NAMALWA (cell line): Measurements from ENCODE around the gene GNG12.

Experiments used
- DNase-seq: peaks from one replicate; pipeline ENCODE4 v3.0.0-alpha.2; 2015; ENCODE audit warnings: low spot score

GNG12 gene

DNA sequence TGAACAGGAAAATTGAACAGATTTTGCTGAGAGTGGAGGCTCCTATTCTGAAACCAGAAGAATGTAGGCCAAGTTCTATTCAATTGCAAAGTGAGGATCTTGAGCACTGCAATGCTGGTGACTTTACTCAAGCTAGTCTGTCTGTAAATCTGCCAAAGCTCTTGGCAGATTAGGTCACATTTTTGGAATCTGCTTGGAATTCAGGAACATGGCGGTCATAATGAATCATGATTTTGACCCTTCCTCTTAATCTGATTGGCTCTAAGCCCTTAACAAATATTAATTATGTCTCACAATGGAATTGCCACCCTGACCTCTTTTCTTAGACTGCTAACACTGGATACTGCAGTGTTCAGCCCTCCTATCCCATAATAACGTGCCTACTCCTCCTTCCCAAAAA is 7.2 kb upstream of the GNG12 start:
- no peak for DNase-seq

DNA sequence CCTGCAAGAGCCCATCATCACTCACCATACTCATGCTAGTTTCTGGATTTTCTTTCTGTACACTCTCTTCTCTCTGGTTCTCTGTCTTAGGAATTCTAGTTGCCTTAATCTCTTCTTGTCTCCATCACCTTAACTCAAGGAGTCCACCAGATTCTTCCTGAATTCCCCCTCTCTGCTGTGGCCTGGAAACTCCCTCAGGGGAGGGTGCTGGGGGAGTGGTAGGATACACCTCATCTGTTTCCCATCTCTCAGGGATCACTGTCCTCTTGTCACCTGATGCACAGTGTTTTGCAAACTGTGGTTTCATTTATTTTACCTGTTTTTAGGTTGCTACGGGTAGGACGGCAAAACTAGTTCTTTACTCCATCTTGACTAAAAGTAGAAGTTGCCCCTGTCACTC is 6.6 kb upstream of the GNG12 start:
- no peak for DNase-seq

DNA sequence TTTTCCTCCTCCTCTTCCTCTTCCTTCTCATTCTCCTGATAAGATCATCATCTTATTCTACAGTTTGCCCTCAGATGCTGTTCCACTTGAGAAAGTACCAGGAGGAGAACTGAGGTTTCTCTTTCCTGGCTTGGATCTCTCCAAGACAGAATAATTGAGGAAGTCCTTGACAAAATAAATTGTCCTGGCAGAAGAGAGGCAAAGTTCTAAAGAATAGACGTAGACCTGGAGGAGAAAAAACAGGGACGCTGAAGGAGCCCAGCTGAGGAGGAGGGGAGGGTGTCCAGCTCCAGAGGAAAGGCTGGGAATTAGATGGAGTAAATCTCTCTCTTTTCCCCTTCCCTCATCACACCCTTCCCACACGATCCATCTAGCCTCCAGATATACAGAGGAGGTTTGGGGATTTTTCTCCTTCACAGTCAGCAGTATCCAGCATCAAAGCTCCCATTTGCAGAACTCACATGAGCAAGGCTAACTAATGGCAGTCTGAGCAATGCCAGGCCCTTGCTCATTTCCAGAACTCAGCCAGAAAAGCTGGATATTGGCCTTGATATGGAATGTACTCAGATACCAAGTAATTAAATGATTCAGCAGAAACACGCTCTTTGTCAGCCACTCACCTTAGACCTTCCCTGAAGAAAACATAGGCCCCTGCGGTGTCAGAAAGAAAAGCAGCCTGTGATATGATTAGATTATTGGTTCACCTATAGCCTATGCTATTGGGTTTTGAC is 5.1 kb upstream of the GNG12 start:
- no peak for DNase-seq

DNA sequence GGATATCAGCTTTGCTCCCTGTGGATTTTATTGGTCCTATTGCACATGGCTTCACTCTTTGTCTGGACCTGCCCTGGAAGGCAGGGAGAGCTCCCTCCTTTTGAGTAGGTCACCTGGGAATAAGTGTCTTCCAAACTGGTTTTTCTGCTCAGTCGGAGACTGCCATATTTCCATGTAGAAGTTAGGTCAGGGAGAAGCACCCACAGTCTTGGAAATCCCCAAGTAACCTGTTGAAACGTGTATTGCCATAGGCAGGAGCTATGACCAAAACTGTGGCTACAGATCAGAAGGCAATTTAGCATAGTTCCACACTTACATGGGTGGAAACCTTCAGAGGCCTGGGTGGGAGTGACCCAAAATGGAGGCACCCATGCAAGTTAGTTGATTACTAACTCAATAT is 3.5 kb upstream of the GNG12 start:
- DNase-seq: no peak

DNA sequence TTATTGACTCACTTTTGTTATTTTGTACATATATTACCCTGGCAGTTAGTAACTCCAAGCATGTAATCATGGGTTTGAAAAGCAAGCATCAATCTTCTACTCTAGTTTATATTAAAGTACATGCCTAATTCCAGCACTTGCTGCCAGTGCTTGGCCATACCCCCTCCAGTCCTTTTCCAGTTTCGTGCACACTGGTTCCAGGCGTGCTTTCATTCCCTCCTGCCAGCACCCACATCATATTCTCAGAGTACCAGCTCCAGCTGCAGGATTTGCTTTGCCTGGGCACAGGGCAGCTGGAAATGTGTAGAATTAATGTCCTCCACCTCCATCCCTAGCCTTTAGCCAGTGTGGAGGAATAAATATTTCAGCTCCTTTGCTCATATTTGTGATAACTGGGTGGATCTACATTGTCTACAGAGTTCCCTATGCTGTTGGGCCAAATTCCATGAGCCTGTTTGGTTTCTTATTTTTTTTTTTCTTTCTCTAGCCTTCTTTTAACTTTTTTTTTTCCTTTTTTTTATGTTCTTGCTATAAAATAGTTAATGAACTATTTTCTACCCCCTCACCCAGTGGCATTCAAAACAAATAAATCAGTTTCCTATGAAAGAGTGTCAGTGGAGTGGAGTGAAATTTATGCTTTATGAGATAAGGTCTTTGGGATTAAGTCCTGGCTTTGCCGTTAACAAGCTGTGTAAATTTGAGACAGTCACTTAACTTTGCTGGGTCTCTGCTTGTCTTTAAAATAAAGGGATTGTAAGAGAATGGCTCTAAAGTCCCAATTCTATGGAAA is 2.6 kb upstream of the GNG12 start:
- no peak for DNase-seq

DNA sequence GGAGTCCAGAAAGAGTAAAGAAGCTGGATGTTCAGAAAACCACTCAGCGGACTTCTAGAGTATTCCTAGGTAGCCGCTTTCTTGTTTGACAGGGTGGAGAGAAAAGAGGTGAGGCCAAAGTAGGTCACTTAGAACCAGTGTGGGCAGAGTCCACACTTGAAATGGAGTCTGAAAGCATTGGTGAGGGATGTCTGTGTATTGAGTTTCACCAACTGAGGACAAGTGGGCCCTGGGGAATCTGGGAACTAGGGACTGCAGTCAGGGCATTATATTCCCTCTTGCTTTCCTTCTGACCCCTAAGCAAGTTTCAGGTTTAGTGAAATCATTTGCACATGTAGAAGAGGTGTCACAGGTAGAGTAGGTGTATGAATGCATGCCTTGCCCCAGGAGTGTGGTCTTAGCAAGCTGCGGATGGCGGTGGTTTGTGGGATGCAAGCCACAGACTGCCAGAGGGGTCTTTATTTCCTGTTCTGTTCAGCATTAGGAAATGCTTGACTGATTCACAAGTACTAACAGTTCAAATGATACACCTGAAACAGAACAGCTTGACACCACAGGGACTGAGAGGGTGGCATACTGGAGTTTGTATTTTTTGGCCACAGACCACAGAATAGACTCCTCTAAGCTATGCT is 1.1 kb upstream of the GNG12 start:
- DNase-seq: no peak

DNA sequence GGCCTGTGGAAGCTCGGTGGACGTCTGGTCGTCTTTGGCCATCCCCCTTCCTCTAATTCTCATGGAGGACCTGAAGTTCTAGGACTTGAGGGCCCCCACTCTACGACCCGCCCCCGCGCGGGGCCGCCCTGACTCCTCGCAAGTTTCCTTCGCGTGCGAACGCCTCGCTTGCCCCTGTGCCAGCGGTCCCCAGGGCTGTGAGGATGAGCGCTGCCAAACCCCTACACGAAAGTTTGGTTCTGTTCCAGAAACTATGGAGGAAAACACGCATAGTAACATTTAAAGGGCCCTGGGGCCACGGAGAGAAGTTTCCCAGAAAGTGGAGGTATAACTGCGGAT is 304 bp upstream of the GNG12 start:
- DNase-seq: no peak

DNA sequence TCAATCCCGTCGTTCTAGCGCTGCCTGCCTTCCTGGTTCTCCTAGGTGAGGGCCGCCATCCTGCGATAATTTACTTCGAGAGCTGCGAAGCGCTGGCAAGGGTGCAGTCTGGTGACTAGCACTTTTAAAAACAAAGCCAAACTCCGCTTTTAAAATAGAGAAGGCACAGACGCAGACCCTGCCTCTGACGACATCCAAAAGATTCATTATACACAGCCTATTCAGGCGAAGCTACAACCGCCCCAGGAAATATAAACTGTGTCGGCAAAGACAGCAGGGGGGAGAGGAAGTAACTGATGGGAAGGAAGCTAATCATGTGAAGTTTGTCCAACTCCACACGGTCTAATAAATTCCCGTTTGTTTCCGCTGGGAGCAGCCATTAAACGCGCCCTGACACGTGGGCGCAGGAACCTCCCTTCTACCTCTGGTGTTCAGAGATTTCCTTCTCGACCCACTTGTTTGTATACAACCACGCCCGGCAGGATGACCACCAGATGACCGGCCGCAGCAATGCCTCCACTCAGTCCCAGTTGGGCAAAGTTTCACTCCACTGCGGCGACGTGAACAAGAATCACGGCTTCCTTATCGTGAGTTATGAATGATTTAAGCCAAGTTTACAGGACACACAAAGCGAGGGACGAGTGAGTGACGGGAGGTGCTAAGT is 1.3 kb downstream of the GNG12 start:
- peak; percentile 38 for DNase-seq

DNA sequence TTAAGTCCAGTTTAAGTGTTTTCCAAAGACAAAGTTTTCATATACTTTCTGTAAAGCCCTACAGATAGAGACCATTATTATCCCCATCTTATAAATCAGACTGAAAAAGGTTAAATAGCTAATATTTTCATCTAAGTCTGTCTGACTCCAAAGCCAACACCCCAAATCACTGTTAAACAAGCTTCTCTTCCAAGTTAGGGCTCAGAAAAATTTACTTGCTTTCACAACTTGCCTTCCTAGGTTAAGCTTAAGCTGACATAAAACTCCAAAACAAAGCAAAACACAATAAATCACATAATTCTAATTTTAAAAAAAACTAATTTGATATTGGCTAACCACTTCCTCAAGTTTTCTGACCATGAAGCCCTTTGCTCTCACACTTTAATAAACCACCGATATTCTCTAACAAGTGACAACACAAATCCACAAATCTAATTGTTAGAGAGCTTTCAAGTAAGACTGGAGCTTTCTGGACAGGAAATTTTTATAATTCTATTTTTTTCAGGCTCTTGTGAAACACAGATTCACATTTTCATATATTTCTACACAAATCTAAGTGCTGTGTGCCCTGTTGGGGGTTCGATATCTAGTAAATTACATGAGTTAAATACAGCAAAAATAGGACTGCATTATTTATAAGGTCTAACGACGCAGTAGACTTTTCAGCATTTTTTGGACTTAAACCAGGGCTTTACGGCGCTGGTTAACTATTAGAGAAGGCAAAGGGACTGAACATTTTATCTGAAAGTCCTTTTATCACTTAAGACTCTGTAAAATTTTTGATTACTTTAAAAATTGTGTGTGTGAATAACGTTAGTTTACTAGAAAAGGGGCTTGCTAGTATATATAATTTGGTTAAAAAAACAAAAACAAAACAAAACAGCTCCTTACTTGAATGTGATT is 2.1 kb downstream of the GNG12 start:
- peak; percentile 11 for DNase-seq

DNA sequence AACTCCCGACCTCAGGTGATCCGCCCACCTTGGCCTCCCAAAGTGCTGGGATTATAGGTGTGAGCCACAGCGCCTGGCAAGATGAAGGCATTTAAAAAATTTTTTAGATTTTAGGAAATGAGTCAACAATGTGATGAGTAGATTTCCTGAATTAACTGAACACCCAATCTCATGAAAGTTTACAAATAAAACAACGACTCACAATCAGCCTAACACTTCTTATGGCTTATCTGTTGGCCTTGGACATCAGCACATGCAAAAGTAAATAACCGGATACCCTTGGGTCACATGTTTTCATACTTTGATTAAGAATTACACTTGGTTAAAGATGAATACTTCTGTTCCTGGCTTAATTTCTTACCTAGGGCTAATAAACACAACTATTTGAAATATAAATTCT is 3.0 kb downstream of the GNG12 start:
- no peak for DNase-seq

DNA sequence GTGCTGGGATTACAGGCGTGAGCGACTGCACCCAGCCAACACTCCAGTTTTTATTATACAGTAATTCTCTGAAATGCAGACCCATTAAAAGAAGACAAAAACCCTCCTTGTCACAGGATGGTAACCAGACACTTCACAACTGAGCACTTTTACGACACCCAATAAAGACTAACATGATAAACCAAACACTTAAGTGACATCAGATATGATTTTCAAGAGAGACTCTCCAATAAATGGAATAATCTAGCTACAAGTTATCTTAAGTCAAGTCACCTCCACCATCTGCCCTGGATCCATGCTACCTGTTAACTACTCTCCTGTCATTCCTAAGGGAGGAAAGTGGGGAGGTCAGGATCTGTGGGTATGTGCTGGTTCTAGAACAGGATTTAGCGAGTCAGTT is 5.6 kb downstream of the GNG12 start:
- DNase-seq: no peak

DNA sequence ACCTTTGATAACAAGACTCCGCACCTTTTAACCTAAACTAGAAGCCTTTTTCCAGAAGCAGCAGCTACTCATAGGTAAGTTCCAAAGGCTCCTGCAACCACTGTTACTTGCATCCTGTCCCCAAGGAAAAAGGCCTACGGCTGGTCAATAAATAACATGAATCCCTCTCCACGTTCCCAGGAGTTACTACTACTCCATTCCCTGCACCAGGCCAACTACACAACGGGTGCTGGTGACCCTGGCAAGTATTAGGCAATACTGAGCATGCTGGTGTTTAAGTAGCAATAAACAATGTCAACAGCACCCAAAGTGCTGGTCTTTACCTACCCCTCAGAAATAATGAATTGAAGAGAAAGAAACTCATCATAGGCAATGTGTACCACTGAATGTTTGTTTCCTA is 7.7 kb downstream of the GNG12 start:
- no peak for DNase-seq

DNA sequence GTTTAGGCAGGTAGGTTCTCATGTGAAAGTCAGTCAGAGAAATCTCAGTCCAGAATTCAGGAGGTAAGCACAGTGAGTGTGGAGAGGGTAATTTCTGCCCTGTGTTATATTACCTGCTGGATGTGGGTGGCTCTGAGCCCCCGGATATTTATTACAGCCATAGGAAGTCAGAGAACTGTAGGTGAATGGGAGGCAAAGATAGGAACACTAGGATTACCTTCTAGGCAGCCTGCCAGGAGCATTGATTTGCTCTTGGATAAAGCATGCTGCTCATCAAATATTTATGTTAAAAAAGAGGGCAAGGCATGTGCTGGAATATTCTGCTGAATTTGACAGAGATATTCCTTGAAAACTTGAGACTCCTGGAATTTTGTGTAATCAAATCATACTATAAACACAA is 8.5 kb downstream of the GNG12 start:
- DNase-seq: no peak

DNA sequence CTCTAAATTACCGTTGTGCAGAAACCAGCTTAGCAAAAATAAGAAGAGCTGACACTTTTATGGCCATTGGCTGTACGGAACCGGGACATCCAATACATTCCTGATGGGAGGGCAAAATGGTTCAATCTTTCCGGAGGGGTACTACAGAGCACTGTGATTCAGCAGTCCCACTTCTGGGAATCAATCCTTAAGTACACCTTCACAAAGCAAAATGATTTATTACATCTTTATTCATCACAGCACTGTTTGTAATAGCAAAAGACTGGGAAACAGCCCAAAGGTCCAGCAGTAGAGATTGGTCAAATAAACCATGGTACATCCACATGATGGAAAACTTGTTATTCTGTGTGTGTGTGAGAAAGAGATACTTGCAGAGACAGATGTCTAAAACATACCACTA is 9.7 kb downstream of the GNG12 start:
- DNase-seq: no peak

DNA sequence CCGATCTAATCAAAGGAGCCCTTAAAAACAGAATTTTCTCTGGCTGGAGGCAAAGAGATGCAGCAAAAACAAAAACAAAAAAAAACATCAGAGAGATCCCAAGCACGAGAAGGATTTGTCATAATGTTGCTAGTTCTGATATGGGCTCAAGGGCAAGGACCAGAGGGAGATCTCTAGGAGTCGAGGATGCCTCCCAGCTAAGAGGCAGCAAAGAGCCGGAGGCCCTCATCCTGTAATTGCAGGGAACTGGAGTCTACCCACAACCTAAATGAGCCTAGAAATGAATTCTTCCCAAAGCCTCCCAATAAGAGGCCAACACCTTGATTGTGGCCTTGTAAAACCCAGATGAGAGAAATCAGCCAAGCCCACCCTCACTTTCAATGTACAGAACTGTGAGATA is 12.0 kb downstream of the GNG12 start:
- DNase-seq: no peak

DNA sequence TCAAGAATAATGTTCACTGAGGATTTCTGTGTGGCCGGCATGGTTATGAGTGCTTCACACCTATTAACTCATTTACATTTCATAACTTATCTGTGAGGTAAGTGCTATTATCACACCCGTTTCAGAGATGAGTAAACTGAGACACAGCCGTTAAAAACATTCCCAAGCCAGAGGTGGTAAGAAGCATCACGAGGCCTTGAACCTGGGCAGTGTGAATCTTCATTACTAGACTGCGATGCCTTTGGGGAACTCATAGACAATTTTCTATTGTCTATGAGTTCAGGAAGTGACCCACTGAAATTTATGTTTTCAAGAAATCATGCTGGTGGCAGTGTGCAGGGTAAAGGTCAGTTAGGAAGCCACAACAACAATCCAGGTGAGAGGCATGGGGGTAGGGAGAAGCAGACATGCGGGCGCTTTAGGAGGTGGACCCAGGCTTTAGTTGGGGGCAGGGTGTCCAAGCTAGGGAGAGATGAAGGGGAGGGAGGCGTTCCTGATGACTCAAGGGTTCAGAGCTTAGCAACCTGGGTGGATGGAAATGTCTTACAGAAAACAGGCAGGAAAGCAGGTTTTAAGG is 14.5 kb downstream of the GNG12 start:
- DNase-seq: no peak

DNA sequence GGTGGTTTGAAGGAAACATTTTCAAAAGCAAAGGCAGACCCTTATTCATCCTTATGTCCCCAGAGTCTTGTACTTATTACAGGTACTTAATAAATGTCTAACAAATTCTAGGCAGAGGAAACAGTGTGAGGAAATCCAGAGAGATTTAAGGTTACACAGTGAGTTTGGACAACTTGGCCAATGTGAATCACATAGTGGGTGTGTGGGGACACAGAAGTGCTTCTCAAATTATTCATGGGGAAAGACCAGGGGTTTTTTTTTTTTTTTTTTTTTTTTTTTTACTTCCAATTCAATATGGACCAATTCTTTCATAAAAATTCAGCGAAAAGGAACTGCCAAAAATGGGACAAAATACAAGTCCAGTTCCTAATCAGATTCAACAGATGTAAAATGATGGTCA is 15.1 kb downstream of the GNG12 start:
- DNase-seq: no peak

DNA sequence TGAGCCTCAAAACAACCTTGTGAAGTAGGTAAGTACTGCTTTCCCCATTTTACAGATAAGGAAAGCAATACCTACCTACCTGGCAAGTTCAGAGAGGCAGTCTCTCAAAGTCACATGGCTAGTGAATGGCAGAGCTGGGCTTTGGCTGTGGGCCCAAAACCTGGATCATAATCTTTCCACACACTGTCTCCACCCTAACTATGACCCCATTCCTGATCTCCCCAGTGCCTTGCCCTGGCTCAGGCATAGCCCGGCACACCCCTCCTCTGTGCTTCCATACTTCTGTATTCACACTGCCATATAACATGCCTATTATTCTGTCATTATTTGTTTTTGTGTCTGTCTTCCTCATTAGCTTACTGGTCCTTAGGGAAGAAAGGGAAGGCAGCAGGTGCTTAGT is 15.9 kb downstream of the GNG12 start:
- no peak for DNase-seq

DNA sequence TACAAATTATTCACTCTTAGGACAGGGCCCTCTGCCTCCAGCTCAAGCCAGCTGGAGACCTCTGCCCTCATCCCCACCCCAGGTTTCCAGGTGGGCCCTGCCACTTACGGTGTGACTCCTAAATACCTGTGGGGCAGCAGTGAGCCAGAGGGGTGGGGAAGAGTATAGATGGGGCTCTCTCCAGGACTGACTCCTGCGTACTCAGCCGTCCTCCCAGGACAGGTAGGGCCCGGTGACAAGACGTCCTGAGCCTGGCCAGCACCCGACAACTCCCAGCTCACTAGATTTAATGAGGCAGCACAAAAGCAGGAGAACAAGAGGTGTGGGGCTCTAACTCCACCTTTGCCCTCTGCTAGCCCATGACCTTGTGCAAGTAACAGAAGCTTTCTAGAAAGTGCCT is 16.8 kb downstream of the GNG12 start:
- DNase-seq: no peak

DNA sequence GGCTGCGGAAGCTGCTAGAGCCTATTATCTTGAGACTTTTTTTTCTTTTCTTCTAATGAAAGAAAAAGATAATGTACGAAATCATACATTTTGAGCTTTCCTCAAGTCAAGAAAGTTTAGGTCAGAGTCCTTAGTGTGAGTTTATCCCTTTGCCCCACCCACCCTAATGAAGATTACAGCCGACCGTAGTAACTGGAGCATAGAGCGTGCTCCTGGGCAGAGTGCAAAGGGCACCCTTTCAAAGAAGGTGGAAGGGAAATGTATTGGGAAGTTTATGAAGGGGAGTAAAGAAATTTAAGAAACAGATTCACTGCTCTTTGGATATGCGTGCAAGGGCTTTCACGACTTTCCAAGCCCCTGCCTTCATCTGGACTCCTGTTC is 17.2 kb downstream of the GNG12 start:
- no peak for DNase-seq

DNA sequence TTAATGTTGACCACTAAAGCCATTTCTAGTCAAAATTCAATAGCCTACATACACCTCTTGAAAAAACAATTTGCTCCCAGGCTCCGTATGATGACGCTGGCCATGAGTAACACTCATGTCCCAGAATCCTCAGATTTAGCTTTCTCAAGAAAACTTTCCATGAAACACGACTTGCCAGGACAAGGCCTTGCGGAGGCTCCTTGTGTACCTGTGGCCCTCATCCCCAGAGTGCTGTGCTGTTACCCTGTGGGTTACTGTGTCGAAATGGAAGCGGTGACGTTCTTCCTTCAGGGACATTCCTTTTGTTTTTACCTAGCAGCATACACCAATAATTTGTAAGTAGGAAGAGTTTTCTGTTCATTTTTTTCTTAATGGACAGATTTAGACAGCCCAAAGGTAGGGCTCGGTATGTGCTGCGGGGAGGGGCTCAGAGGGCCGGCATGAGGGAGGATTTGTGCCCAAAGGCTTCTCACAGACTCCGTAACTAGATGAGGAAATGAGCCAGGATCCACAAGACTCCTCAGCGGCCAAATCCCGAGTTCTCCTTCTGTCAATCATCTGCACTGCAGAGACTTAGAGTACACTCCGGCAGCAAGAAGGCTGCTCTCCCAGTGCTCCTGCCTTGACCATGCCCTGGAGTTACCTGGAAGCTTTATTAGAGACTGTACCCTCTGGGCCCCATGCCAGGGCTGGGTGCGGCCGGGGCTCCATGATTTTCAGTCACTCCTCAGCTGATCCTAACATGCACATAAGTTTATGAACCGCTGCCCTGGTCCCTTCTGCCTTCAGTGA is 17.8 kb downstream of the GNG12 start:
- no peak for DNase-seq
